A673 (cell line): ENCODE data around the gene DTL.

Experiments used
- EZH2 ChIP-seq: fragments of 200-600 bp; sonication (generic); IDR thresholded peaks from 2 replicates; pipeline ENCODE4 v1.6.1; 2017; ENCODE audit warnings: borderline replicate concordance, low read depth, mild to moderate bottlenecking, mixed read lengths, antibody characterized with exemption, low read length; ENCODE audit not compliant: poor library complexity, severe bottlenecking
- TF ChIP-seq, protein P1 (sequence below): fragments of 300-800, 200-600 bp; sonication (generic); conservative IDR thresholded peaks from 2 replicates; pipeline ENCODE4 v1.5.1; 2017; ENCODE audit warnings: low read depth, mild to moderate bottlenecking, antibody characterized with exemption, low read length, moderate library complexity, mixed read lengths

DNA sequence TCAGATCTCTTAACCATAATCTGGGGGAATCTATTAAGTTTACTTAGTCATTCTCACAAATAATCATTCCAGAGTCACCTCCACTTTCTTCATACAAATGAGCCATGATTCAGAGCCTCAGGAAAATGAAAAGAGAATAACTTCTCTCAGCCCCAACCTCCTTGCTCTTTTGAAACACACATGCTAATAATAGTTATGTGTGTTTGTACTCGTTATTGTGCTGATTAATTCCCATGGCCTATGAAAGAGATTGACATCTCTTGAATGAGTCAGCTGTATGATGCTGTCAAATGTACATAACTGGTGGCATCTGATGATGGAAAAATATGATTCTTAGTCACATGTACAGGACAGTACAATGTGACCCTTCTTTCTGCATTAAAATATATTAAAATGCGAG is 41.5 kb downstream of the DTL start:
- TF ChIP-seq, protein P1, sequence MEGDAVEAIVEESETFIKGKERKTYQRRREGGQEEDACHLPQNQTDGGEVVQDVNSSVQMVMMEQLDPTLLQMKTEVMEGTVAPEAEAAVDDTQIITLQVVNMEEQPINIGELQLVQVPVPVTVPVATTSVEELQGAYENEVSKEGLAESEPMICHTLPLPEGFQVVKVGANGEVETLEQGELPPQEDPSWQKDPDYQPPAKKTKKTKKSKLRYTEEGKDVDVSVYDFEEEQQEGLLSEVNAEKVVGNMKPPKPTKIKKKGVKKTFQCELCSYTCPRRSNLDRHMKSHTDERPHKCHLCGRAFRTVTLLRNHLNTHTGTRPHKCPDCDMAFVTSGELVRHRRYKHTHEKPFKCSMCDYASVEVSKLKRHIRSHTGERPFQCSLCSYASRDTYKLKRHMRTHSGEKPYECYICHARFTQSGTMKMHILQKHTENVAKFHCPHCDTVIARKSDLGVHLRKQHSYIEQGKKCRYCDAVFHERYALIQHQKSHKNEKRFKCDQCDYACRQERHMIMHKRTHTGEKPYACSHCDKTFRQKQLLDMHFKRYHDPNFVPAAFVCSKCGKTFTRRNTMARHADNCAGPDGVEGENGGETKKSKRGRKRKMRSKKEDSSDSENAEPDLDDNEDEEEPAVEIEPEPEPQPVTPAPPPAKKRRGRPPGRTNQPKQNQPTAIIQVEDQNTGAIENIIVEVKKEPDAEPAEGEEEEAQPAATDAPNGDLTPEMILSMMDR, result no peak
- TF ChIP-seq EZH2, result no peak
